ENCODE data around the gene EEF1G.
"Not testable (repeated sequence)": the region's sequence is repeated elsewhere in the genome, so short reads cannot be mapped to it uniquely, and the experiment has no call there.

EEF1G gene

DNA sequence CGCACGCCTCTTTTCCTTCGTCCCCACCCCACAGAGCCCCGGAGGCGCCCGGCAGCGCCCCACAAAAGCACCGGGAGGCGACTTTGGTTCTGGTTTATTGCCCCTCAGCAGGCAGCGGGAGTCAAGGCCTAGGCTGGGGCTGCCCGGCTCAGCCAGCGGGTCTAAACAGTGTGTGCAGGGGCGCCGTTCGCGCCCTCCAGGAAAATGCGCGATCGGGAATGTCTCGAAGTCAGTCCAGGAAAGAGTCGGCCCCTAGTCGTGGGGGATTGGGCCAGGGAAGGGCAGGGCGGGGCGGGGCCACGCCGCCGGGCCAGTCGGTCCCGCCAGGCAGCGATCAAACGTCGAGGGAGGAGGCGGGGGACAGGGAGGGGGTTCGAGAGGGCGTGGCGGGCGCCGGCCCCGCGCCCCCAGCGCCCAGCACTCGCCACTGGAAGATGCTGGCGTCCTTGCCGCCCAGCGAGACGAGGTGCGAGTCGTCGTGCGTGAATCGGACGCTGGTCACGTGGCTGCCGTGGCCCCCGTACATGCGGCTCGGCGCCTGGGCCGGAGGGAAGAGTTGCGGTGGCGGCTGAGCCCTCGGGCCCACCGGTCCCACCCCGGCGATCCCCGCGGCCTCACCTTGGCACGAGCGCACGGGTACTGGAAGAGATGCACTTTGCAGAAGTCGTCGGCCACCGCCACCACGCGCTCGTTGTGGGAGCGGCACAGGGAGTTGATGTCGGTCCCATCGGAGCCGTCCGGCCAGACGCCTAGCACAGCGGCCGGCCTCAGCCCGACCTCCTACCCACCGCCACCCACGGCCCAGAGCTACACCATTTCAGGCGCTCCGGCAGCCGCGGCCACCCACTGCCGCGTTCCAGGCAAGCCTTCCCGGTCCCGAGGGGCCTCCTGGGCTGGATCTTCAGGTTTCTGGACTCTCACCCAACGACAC lies 28.7 kb upstream of the EEF1G start:
- DNase-seq: peak in 1 of 5 experiments; percentile 26

DNA sequence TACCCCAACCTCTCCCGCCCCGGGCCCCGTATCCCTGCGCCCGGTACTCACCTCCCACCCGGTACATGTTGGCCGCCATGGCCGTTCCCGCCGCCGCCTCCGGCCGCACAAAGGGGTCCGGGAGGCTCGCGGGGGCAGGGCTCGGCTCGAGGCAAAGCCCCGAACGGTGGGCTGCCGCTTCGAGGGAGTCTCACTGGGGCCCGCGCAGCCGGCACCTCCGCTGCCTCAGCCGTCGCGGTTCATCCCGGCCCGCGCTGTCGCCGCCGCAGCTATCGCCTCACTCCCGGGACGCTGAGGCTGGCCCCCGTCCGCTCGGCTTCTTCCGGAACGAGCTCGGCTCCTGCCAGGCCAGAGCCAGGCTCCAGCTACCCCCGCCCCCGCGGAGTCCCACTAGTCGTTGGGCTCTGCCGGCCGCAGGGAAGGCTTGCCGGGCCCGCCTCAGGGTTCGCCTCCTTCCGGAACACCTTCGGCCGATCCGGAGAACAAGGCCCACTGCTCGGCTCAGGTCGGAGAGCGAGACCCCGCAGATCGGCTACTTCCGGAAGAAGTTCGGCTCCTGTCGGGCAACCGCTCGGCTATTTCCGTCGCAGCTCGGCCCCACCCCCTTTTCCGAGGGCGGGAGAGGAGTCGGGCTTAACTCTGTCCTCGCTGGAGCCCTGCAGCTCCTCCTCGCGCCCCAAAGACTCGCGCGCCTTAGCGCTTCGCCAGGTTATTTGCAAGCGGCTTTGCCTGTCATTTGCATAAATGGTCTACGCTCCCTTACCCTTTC lies 27.9 kb upstream of the EEF1G start, which contains the start of gene MTA2:
Gene MTA2 (minus strand): TSS at position 494 of the 769 bp plus-strand sequence. CDS start 415 bp downstream, at position 79.
- DNase-seq: peak; percentile 94 to 99 (median 99)

DNA sequence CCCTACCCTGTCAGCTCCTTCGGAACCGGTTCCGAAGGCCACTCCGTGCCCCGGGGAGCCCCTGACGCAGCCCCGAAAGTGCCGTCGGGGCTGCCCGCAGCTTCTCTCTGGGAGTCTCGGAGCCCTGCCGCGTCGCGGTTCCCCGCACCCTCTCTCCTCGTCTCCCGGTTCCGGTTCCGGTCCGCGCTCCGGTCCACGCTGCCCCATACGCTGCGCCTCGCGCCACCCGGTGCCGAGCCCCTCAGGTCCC lies 27.4 kb upstream of the EEF1G start:
- peak in 3 of 5 experiments; percentile 30 to 50 (median 39) for DNase-seq

DNA sequence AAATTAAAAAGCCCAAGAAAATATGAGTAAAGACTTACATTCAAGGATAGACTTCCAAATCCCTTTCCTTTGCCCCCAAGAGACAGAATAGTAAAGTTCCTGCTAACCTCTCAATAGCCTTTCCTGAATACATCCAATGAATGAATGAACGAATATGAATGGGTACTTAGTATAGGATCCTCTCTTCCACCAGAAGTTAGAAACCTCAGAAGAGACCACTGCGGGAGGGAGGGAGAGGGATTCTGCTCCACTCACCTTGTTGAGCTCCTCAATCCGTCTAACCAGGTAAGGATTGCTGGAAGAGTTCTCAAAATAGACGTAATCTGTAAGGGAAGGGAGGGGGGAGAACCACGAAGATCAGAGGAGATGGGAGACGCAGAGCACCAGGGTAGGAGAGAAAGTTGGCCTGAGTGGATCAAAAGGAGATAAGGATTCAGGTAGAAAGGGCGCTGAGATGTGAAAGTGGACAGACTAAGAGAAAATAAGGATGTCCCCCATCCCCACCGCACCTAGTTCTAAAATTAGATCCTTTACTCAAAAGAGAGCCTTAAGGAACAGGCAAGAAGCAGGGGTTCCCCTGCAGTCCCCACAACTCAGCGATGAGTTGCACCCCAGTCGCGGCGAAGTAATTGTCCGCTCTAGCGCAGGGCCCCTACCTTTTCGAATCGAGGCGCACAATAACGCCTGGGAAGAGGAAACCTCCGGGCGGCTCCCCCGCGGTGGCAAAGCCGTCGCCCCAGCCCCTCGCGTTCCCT lies 26.9 kb upstream of the EEF1G start:
- peak in 1 of 5 experiments; percentile 54 for DNase-seq

DNA sequence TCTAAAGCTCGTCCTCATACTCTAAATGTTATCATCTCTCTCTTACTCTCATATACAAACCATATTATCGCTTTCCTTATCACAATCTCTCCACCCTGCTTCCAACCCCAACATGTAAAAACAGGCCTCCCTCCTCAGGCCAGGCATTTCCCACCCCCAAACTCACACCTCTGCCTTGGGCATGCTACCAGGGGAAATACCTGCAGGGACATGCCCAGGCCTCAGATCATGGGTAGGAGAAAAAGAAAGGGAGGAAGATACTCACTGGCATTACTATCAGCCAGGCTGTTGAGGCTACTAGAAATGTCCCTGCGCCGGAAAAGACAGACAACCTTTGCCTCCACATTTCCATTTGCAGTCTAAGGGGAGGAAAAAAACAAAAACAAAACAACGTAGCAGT lies 26.2 kb upstream of the EEF1G start:
- peak in 1 of 5 experiments; percentile 41 for DNase-seq

DNA sequence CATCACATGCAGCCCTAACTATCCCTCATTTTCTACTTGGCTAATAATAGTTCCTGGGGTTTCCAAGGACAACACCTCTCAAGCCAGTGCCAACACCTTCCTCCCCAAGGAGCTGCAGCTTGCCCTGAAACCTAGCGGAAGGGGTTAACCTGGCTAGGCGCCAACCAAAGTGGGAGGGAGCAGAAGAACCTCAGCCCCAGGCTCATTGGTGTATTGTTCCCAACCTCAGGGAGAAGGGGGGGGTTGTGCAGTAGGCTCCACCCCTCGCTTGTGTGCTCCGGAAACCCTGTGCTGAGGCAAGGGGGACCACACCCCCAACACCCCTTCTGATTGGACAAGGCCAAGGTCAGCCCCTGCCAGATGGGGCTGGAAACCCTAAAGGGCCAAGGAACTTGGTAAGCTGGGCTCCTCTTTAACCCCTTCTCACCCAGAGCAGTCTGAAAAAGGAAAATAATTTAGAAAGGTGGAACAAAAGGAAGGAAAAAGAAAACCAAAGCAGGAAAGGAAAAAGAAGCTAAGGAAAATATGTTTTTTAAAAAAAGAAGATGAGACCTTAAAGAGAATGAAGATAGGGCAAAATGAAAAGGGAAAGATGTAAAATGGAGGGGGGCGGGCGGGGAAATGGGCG lies 25.5 kb upstream of the EEF1G start:
- DNase-seq: peak; percentile 76 to 100 (median 94)

DNA sequence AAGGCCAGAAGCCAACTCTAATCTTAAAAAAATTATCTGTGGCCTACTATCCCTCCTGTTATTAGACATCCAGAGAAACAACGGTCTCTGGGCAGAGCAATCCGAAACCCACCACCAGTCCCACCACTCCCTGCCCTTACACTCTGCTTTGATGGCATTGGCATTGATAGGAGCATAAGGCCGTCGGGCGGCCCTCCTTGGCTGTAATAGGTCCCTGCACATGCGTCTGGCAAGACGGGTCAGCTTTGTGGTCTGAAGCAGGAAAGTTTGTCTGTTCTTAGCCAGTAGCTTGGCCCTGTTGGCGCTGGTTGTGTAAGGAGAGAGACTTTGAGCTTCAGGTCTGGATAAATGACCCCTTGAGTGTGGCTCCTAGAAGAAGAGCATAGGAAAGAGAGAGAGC lies 21.4 kb upstream of the EEF1G start:
- no peak for DNase-seq

DNA sequence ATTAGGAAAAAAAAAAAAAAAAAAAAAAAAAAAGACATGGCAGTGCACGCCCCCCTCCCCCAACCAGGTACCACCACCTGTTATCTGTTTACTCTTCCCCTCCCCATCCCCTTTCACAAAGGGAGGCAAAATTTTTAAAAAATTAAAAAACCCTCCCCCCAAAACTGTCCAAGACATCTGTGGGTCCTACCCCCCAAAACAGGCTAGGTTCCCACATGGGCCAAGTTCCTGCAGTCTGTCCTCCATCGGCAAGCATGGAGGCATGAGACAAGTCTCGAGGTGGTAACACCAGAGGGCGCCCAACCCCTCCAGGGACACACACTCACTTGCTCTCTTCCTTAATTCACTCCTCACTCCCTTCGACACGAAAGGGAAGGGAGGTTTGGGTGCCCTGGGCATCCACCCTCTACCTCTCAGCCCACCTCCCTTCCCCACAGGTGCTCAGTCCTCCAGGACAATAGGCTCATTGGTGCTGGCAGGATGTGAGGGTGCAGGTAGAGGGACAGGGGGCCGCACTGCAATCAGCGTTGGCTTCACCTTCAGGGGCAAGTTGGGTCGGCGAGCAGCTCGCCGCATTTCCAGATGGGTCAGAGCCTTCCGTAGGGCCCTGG lies 19.8 kb upstream of the EEF1G start:
- peak; percentile 40 to 87 (median 67) for DNase-seq

DNA sequence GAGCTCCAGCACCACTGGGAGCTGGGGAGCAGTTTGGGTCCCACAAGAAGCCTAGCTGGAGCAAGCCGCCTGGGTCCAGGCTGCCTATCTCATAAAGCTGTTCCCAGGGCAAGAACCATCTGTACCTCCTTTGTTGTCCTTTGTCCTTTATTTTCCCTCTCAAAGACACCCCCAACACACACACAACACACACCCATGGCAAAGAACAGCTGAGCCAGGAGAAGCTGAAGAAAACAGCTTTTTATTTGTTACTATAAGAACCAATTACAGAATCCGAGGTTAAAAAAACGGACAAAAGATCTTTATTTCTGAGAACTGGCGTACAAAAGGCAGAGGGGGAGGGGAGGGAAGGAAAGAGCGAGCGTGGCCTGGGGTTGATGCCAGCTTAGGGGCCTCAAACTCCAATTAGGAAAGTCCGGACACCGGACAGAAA lies 19.3 kb upstream of the EEF1G start:
- no peak for DNase-seq

DNA sequence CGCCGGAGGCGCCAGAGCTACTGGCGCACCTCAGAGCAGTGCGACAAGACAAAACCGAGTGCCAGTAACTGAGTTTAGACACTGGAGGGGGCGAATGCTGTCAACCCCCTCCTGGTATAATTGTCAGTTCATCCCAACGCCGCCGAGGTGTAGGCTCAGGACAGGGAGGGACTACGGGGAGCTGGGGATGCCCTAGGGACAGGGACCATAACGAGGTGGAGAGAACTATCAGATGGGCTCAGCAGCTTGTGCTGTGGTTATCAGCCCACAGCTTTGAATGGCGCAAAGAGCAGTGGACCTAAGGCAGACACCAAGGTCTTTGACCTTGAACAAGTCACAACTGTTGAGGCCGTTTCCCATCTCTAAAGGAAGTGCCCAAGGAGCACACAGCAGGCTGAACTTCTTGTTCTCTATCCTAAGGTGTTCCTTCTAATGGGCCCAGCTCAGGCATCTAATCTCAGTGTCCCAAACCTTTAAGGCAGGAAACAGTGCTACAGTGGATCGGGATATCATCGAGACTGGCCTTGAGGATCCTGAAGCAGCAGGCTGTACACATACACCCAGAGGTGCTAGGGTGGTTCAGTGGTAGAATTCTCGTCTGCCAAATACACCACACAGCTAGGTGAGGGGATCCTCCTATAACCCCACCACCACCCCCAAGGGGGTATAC lies 18.6 kb upstream of the EEF1G start:
- no peak for DNase-seq

DNA sequence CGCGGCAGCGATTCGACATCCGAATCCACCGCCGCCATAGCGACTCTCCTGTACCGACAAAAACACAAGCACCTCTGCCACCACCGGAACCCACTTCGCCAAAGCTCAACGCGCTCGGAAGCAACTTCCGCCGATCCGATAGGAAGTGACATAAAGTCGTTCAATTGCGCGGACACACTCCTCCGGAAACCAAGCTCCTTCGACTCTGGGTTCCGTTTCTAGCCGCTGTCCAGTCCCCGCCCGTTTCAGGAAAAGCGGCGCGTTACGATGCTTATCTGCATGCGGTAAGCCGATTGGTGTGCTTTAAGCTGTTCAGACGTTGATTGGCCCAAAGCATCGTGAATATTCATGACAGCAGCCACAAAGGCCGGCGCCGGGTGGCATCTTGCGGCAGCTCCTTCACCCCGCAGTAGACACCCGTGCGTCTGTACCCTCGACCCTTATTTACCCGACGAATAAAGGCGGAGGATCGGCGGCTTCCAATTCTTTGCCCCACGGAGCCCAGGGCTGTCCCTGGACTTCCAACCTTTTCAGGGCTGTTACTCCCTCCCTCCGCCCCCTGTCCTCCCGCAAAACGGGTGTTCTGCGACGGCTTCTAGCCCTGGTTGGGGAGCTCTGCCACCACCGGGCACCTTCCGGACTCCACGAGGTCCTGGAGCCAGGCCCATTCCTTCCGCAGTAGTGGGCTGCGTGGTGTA lies 17.9 kb upstream of the EEF1G start, which contains the start of gene TUT1:
Gene TUT1 (minus strand): TSS at position 76 of the 698 bp plus-strand sequence. CDS start 38 bp downstream, at position 38.
- DNase-seq: peak; percentile 79 to 100 (median 93)

DNA sequence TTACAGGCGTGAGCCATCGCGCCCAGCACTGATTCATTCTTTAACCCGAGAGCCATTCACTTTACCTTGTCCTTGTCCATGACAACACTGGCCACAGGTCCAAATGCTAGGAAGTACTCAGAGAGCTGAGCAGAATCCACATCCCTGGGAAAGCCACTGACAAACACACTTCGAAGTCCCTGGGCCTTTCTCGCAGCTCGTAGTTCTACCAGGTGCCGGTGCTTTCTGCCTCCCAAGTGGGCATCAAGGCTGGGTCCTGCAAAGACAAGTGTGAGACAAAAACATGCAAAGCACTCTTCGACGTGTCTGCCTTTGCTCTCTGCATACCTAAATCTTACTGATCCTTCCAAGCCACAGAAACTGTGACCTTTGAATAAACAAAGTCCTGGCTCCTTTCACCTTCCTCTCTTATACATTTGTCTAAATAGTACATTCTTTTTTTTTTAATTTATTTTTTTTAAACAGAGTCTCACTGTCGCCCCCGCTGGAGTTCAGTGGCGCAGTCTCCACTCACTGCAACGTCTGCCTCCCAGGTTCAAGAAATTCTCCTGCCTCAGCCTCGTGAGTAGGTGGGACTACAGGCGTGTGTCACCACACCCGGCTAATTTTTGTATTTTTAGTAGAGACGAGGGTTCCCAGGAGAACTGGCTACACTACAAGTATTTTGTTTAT lies 15.4 kb upstream of the EEF1G start:
- DNase-seq: peak in 1 of 5 experiments; percentile 54

DNA sequence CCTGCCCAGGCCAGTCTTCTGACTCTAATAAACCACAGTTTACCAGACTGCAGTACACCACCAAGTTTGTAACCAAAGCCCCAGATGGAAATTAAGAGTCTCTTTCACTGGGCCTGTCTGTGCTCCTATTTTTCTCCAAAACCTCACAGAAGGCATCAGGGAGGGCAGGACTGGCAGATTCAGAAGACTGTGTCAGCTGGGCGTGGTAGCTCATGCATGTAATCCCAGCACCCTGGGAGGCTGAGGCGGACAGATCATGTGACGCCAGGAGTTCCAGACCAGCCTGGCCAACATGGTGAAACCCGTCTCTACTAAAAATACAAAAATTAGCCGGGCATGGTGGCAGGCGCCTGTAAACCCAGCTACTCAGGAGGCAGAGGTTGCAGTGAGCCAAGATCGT lies 11.7 kb upstream of the EEF1G start:
- DNase-seq: not testable (repeated sequence)

DNA sequence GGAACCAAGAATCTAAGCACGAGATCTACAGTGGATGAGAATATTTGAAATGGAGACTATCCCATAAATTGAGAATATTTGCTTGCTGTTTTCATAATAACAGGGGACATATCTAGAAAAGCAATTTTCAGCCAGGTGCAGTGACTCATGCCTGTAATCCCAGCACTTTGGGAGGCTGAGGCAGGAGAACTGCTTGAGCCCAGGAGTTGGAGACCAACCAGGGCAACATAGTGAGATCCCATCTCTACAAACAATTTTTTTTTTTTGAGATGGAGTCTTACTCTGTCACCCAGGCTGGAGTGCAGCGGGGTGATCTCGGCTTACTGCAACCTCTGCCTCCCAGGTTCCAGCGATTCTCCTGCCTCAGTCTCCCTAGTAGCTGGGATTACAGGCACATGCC lies 8.0 kb upstream of the EEF1G start:
- not testable (repeated sequence) for DNase-seq

DNA sequence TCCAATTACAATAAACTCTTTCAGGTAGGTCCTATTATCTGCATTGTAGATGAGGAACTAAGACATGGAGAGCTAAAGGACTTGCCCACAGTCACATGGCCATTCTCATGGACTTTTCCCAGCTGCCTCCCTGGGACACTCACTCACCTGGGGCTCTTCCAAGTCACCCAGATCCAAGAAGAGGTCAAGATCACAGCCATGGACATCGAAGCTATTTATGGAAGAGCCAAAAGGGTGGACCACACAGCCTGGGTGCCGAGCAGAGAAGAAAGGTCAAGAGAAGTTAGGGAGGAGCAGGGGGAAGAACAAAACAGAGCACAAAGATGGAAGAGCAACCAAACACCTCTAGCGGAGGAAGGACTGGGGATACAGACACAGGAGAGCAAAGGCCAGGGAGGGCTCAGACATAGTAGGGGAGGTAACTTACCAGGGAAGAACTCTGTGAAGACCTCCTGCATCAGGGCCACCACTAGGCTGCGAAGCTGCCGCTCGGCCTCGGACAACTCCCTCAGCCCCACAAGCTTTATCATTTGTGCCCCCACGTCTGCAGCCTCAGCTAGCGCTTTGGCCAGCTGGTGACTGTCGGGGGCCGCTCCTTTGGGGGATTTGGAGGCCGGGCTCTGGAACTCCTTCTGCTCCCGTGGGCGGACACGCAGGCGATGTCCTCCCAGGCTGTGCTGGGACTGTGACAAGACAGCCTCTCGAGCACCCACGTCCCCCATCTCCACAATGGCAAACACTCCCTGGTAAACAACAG lies 7.4 kb upstream of the EEF1G start:
- DNase-seq: no peak

DNA sequence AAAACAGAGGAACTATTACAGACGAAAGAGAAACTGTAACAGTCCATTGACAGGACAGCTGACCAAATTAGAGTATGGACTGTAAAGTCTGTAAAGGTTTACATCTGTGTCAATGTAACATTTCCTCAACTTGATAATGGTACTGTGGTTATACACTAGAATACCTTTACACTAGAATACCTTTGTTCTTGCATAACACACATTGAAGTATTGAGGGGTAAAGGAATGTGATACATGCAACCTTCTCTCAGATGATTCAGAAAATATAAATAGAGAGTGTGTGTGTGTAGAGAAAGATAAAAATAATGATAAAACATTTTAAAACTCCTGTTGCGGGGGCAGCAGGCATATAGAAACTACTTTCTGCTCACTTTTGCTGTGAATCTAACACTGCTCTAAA lies 5.6 kb upstream of the EEF1G start:
- no peak for DNase-seq

DNA sequence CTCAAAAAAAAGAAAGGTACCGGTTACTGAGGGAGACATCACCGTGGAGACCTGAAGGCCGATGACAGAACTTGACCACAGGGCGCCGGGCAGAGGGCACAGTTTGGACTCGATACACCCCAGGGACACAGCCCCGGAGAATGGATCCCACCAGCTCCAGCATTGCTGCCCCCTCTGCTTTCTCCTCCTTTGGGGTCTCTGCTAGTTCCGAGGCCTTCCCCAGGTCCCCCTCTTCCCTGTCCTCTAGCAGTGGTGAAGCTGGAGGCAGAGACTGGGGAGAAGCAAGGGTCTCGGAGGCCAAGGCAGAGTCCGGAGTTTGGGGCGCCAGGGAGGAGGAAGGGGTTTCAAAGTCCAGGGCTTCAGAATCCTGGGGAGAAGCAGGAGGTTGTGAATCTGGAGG lies 4.8 kb upstream of the EEF1G start:
- no peak for DNase-seq

DNA sequence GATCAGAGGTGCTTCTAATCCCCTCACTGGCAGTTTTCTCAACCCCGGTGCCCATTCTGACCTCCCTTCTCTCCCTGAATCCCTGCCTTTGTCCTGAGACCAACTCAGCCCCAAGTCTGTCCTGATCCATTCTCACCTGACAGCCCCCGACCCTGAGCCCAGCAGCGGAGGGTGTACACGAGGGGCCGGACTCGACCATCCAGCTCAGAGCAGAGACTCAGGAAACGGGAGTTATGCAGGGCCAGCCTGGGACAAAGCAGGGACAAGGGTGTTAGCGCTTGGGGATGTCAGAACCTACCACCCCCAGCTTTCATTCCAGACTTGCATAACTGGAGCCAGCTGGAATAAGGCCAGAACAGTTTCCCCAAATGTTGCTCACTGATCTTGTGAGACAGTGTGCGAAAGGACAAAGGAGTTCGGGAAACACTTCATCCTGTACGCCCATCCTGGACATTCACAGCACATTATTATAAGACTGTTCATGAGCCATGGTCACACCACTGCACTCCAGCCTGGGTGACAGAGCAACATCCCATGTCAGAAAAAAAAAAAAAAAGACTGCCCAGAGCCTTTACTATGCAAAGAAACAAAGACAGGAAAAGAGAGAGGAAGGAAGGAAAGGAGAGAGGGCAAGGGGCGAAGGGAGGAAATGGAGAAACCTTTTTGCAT lies 3.5 kb upstream of the EEF1G start:
- DNase-seq: no peak

DNA sequence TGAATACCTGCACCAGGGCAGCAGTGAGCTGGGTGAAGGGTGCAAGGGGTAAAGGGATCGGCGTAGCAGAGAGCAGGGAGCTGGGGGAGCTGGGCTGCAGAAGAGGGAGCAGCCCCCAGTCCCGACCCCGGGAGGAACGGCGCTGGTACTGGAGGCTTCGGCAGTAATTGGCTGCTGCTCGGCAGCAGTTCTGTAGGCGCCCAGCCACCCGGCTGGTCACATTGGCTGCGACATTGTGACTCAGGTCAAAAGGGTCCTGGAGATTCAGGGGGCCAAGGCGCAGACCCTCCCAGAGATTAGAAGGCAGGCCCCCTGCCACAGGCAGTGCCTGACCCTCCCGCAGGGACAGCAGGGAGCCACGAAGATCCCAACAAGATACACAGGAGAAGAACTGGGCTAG lies 2.1 kb upstream of the EEF1G start:
- no peak for DNase-seq

Measured in T-helper 2 cell (primary cell).